AG04449 (cell line): ENCODE results near the gene UBE4B.

Experiments used
- CTCF ChIA-PET: fragments of 350-600 bp; formaldehyde crosslinking; extraction: SDS; loops from one replicate; lab custom pipeline; 2021; ENCODE audit warnings: antibody characterized with exemption; lab: Yijun Ruan, JAX
- POLR2A ChIA-PET: fragments of 400-600, 350-600 bp; formaldehyde crosslinking; extraction: SDS; loops from one replicate; lab custom pipeline; 2020; ENCODE audit warnings: antibody characterized with exemption, inconsistent platforms; lab: Yijun Ruan, JAX
- DNase-seq: peaks from one replicate; pipeline ENCODE4 v3.0.0-alpha.2; 2010; ENCODE audit warnings: low read depth, low spot score
- H3K4me3 ChIP-seq: 2 replicates; pipeline ENCODE4 v1.5.1; 2011; ENCODE audit warnings: low read depth, mild to moderate bottlenecking, control low read depth, low read length
- CTCF ChIP-seq: IDR thresholded peaks from one replicate; pipeline ENCODE4 v1.5.1; 2011; ENCODE audit warnings: mild to moderate bottlenecking, moderate library complexity, low read length, control low read depth, inconsistent platforms; ENCODE audit not compliant: insufficient read depth; ENCODE audit errors: missing control alignments

UBE4B gene

GRCh38 chr1:10146391-10146790 is 113.6 kb downstream of the UBE4B start:
- H3K4me3 ChIP-seq, result no peak overlapping the region
- no peak for DNase-seq
- ChIA-PET POLR2A (no interaction called here), CTCF (interaction anchor here (1.8 kb wide), 1 partner anchor 11 kb away, joined by 6 read pairs; no protein-coding TSS in a partner anchor)
- no peak for TF ChIP-seq CTCF

GRCh38 chr1:10149231-10149630 is 116.5 kb downstream of the UBE4B start:
- ChIA-PET POLR2A (no interaction called here), CTCF (no interaction called here)
- no peak for DNase-seq
- no peak for TF ChIP-seq CTCF
- H3K4me3 ChIP-seq, result no peak overlapping the region

GRCh38 chr1:10152709-10153284 is 120.0 kb downstream of the UBE4B start:
- no peak overlapping the region for H3K4me3 ChIP-seq
- ChIA-PET POLR2A (no interaction called here), CTCF (interaction anchor here (0.8 to 4.0 kb wide), 26 partner anchors 8 to 285 kb away, joined by 3 to 39 read pairs (median 4); partner anchors contain the start of genes LZIC and NMNAT1)
- DNase-seq, result no peak
- TF ChIP-seq CTCF, result peak; percentile 76

GRCh38 chr1:10155087-10155712 is 122.4 kb downstream of the UBE4B start:
- ChIA-PET POLR2A (no interaction called here), CTCF (interaction anchor here (1.0 to 4.0 kb wide), 6 partner anchors 9 to 275 kb away, joined by 3 to 30 read pairs (median 4); partner anchors contain the start of genes CENPS, LZIC and NMNAT1)
- no peak for TF ChIP-seq CTCF
- DNase-seq, result no peak
- H3K4me3 ChIP-seq, result no peak overlapping the region

- POLR2A ChIA-PET, result no interaction called here
- CTCF ChIA-PET, result interaction anchor here (0.8 to 1.3 kb wide), 4 partner anchors 8 to 209 kb away, joined by 3 to 4 read pairs (median 4); no protein-coding TSS in a partner anchor
- no peak overlapping the region for H3K4me3 ChIP-seq
- no peak for TF ChIP-seq CTCF
- DNase-seq, result no peak
These were observed 127.4 kb downstream of the UBE4B start for GRCh38 chr1:10160173-10160572.

GRCh38 chr1:10160907-10161490 is 128.2 kb downstream of the UBE4B start:
- TF ChIP-seq CTCF, result no peak
- H3K4me3 ChIP-seq, result no peak overlapping the region
- DNase-seq, result no peak
- CTCF ChIA-PET, result interaction anchor here (1.1 to 1.3 kb wide), 3 partner anchors 9 to 49 kb away, joined by 3 to 4 read pairs (median 3); no protein-coding TSS in a partner anchor
- POLR2A ChIA-PET, result no interaction called here
